SK-N-DZ (cell line): Measurements from ENCODE around the gene PRG2.
"Not testable (repeated sequence)": the region's sequence is repeated elsewhere in the genome, so short reads cannot be mapped to it uniquely, and the experiment has no call there.

Experiments
- DNase-seq: peaks from one replicate; pipeline ENCODE4 v3.0.0-alpha.2; 2015; ENCODE audit warnings: low spot score

The PRG2 gene

DNA sequence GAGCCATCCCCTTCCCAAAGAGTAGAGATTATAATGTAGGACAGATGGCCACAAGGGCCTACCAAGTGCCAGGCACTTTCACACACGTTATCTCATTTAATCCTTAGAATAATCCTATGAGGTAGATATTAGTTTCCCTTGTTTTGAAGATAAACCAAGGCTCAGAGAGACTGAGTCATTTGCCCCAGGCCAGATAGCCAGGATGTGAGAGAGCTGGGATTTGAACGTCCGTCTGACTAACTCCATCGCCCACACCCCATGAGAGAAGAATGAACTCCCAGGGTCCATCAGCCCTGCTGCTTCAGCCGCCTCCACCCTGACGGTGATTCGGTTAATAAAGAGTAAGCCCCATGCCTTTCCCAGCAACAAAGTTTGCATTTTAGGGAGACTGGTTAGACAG lies 20.2 kb downstream of the PRG2 start:
- no peak for DNase-seq

DNA sequence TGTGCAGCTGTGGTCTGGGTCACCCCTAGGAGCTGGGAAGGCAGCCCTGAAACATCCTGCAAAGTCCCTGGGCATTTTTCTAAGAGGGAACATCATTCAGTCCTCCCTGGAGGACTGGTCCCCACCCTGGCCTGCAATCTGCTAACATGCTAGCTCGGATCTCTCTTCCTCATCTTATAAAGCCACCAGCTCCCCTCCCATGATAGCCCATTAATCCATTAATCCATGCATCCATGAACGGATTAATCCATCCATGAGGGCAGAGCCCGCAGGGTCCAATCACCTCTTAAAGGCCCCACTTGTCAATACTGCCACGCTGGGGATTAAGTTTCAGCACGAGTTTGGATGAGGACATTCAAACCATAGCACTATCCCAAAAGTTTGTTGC lies 21.6 kb downstream of the PRG2 start:
- no peak for DNase-seq

DNA sequence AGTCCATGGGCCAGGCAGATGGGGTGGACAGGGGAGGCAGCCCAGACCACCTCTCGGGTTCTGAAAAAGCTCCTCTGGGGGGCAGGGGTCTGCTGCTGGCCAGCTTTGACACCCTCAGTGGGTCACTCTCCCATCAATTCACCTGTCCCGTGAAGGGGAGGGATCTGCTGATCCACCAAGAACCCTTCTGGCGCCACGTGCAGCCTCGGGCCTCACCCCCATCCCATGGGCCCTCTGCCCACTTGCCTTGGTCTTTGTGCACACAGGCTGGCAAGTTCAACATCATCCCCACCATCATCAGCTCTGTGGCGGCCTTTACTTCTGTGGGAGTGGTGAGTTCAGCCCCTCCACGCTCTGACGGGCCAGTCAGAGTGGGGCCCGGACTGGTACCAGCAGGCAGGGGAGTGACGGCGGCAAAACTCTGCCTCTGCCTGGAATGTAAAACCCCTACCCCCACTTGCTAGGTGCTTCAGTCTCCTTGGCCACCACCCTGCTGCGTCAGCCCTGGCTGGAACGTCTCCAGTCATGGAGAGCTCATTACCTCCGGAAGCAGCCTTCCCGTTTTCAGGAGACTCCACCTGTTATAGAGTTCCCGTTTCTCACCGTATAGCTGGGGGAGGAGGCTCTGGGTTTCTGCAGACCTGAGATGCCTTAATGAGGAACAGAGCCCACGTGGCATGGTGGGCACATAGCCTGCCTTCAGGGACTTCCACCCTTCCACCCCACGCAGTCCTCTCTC lies 22.2 kb downstream of the PRG2 start:
- DNase-seq, result no peak

DNA sequence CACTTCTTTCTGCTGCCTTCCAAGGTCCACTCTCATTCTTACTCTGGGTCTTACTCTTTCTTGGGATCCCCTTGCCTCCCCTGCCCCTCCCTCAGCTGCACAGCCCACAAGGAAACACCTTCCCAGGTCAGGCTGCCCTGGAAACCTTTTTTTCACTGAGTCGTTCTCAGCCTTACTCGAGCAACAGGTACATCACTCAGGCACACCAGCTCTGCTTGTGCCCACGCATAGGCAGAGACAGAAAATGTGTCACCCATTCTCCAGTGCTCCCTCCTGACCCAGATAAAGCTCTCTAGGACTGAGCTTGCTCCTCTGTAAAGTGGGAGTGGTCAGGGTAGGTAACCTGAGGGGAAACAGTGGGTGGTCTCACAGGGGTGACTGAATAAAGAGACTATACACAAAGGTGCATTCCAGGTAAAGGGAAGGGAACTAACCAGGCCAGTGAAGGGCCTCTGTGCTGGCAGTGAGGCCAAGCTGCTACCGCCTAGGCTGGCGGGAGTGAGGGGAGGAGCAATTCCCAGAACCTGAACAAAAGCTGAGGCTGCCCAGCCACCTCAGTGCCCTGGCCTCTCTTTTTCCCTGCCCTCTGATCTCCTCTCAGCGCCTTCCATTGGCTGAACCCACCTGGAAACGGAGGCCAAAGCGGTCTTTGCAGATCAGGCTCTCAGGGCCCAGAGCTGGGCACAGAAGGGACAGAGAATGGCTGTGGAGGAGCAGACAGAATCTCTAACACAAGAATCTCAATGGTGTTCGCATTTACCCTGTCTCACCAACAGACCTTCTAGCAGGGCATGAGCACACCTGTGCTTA lies 25.4 kb downstream of the PRG2 start:
- DNase-seq, result no peak

DNA sequence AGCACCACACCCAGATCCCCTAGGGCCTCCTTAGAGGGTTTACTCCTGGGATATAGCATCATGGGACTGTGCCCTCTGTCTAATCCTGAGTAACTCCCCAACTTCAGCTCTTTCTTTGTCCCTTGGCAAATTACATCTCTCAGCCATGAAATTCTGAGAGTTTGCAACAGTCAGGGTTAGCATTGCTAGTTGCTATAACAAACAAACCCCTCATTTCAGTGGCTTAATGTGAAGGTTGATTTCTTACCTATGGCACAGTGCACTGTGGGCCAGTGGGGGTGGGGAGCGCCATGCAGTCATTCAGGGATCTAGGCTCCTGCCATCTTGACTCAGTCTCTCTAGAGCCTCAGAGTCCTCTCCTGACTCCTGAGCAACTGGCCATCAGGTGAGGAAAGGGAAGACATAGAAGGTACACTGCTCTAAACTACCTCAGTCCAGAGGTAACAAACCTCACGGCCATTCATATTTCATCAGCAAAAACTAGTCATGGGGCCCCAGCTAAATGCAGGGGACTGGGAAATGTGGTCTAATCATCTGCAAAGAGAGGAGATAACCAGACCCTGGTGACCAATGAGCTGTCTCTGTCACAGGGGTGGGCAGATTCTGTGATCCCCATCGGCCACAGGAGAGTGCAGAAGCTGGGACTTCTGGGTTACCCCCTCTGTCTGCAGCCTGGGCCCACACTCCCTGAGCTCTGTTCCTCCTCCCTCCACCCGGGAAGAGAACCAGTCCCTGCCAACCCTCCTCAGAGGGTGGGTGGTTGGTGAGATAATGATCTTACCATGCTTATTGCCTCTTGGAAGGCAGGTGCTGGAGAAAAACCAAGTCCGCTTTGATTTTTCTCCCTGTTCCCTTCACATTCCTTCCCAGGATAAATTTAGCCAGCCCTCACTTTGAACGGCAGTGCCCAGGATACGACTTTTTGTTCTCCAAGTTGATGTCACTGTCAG lies 27.0 kb downstream of the PRG2 start:
- DNase-seq, result no peak

DNA sequence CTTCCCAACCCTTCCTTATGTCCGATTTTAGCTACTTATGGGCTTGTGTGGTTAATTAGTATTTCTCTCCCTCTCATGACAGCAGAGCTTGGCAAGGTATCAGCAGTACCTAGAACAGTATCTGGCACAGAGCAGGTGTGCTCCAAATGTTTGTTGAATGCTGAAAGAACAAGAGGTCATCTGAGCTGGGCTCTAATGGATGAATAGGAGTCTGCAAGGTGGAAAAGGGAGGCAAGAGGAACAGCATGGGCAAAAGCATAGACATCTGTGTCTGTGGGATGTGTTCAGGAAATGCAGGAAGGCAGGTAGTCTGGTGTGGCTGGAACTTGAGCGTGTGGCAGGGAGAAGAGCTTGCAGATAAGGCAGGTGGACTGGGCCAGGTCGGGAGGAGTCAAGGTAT lies 28.5 kb downstream of the PRG2 start:
- no peak for DNase-seq

DNA sequence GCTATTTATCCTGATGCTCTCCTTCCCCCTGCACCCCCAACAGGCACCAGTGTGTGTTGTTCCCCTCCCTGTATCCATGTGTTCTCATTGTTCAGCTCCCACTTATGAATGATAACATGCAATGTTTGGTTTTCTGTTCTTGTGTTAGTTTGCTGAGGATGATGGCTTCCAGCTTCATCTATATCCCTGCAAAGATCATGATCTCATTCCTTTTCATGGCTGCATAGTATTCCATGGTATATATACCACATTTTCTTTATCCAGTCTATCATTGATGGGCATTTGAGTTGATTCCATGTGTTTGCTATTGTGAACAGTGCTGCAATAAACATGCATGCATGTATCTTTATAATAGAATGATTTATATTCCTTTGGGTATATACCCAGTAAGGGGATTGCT lies 29.0 kb downstream of the PRG2 start:
- DNase-seq, result not testable (repeated sequence)

DNA sequence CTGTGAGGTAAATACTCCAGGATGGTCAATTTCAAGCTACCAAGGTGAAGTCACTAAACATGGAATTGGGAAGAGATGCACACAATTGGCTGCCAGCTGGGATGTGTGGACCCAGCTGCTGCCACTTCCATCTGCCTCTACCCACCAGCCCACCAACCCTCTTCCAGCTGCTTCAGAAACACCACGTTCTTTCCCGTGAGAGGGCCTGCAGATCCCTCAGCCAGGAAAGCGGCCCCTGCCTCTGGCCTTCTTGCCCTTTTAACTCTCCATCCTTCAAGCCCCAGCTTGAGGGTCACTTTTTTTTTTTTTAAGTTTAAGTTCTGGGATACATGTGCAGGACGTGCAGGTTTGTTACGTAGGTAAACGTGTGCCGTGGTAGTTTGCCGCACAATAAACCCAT lies 29.5 kb downstream of the PRG2 start:
- DNase-seq, result no peak

DNA sequence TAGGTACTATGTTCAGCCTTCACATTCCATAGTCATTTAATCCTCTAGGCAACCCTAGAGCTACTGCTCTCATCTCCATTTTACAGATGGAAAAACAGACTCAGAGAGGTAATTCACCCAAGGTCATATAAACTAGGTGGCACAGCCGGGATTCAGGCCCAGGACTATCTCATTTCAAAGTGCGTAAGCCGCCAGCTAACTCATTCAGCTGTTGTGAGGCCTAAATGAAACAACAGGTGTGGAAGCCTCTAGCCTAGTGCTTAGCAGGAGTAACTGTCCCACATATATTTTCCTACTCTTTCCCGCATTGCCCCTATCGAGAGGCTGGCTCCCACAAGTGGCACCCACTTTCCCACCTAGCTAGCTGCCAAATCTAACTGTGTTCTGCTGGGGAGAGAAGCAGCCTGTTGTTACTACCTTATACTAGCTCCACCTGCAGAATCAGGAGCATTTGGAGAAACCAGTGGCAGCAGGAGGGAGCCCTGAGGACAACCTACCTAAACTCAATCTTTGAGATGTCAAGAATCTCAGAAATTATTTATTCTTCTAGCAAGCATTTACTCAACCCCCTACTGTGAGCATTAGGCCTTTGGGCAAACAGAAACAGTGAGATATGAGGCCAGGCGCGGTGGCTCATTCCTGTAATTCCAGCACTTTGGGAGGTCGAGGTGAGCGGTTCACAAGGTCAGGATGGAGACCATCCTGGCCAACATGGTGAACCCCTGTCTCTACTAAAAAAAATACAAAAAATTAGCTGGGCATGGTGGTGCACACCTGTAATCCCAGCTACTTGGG lies 30.4 kb downstream of the PRG2 start:
- no peak for DNase-seq

DNA sequence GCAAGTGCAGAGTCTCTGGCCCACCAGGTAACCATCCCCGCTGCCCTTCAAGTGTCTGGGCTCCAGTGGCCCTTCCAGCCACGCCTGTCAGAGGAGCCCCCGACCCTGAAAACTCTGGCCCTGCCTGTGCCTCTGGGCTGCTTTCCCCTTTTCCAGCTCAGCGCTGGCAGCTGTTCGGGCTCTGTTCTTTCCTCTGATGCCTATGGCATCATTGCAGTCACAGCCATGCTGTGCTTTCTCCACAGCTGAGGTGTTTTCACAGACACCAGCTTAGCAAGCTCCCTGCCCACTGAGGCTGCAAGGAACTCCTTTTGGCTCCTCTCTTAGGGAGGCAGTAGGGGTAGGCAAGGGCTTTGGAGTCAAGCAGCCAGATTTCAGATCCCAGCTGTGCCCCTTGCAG lies 31.1 kb downstream of the PRG2 start:
- no peak for DNase-seq

DNA sequence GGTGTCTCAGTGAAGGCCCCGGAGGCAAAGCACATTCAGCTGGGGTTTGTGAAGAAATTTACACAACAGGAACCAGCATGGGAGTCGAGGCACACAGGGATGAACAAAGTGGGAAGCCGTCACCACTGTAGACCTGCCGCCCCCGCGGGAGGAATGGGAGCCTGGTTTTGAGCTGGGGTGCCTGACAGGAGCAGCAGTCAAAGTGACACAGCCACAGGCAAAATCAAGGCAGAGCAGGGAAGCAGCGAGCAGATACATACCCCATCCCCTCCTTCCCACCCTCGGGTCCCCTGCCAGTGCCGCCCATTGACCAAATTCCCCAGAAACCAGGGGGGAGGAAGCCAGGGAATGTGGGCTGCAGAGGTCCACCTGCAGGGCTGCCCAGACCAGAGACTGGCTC lies 31.5 kb downstream of the PRG2 start:
- no peak for DNase-seq

DNA sequence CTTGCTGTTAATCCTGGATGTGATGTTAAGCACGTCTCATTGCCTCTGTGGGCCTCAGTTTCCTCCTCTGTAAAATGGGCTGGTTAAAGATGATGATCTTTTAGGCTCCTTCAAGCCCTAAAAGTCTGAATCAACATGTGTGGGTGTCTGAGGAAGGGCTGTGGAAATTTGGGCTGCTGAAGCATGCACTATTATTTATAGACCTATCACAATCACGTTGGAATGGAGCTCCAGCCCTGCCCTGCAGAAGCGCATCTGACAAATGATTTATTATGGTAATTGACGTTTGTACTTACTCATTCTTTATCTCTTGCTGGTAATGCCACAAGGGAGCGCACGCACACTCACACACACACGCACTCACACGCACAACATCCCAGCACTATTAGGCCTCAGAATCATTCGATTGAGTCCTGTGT lies 31.9 kb downstream of the PRG2 start:
- no peak for DNase-seq

DNA sequence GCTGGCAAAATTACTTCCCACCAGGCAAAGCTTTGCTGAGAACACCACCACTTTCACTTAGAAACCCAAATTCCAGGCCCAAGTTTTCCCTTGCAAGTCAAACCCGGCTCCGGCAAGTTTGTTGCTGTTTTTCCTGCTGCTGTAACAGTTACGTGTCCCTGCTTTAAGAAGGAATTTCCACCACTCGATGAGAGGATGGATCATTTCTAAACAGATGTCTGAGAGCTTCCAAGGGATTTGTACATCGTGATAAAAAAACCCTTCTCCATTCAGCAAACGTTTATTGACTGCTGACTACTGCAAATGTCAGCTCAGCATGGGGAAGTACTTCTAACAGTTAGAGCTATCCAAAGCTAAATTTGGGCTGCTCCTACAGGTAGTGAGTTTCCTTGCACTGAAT lies 32.6 kb downstream of the PRG2 start:
- no peak for DNase-seq

DNA sequence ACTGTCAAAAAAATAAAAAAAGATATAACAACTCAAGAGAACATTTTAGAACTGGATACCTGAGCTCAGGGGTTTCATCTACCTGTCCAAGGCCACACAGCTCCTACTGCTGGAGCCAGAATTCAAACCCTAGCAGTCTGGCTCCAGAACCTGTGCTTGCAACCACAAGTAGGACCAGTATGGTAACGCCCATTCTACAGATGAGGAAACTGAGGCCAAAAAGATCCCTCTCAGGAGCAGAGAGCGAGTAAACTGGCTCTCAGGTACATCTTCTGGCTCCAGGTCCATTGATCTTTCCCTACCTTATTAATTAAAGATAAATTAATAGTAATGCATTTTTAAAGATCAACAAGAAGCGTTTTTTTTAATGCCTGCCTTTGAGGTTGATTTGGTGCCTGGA lies 33.1 kb downstream of the PRG2 start:
- no peak for DNase-seq

DNA sequence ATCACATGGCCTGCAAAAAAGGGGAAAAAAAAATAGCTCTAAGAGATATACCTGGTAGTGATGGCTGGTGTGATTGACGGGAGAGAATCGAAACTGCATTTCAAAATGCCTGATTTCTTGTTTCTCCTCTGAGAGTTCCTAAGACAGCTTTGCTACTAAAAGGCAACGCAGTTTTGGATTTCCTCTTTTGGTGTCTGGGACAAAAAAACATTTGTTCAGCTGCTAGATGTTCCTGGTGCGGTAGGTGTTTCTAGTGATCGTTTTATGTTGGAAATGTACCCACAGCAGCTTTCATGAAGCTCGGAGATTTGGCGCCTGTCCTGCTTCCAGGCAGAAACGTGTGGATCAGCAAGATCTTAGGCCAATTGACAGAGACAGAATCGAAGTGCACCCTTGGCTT lies 34.2 kb downstream of the PRG2 start:
- no peak for DNase-seq

DNA sequence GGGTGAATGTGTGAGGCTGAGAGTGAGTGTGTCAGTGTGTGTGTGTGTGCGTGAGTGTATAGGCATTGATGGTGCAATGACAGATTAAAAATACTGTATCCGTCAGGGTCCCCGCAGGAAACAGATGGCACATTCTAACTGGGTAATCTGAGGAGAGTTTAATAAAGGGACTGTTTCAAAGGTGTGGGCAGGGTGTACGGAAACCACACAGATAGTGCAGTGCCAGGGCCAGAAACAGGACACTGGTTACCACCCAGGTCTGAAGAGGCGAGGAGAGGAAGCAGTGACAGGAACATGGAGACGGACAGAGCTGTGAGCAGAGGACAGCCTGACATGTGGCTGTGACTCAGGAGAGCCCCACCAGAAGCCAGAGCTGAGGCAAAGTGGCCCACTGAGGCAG lies 35.8 kb downstream of the PRG2 start:
- DNase-seq, result no peak

DNA sequence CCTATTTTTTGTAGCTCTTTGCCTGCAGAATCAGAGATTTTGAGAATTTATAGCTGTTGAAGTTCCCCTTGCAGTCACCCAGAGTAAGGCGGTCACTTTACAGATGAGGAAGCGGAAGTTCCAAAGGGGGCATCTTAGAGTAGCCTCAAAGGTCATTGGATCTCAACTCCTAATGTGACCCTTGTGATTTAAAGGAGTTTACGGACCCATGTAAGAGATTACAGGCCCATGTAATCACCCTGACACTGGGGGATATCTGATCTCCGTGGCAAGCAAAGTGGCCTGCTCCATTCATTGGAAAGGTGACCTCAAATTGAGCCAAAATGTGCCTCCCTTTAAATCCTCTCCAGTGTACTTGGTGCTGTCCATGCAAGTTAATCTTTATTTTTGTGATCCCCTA lies 36.6 kb downstream of the PRG2 start:
- no peak for DNase-seq

DNA sequence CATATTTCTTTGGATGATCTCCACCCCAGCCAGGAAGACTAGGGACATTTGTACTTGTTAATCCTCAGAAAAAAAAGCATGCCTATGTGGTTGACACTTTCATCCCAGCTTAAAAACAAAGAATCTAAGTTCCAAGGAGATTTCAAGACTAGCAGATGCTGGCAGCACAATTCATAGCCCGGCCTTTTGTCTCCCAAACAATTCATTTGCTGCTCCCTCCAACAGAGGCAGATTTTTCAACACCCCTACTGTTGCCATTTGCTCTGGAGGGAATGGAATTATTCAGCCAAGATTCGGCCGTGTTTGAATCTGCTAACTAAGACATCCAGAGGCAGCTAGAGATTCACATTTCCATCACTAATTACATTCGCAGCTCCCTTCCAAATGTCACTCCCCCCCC lies 37.0 kb downstream of the PRG2 start:
- no peak for DNase-seq

DNA sequence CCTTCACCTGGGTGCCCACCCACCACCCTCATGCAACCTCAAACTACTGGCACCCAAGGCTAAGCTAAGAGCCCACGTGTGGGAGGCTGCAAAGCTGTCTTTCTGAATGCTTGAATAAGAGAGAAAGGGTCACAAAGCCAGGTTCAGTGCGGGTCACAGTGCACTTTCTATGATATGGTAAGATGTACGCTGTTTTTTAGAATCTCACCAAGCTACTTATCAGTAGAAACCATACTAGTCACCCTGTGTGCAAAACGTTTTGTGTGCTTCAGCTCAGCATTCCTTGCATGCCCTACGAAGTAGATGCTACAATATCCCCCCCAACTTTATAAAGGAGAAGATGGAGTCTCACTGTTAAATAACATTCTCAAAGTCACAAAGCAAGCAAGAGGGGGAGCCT lies 37.4 kb downstream of the PRG2 start:
- DNase-seq, result no peak

DNA sequence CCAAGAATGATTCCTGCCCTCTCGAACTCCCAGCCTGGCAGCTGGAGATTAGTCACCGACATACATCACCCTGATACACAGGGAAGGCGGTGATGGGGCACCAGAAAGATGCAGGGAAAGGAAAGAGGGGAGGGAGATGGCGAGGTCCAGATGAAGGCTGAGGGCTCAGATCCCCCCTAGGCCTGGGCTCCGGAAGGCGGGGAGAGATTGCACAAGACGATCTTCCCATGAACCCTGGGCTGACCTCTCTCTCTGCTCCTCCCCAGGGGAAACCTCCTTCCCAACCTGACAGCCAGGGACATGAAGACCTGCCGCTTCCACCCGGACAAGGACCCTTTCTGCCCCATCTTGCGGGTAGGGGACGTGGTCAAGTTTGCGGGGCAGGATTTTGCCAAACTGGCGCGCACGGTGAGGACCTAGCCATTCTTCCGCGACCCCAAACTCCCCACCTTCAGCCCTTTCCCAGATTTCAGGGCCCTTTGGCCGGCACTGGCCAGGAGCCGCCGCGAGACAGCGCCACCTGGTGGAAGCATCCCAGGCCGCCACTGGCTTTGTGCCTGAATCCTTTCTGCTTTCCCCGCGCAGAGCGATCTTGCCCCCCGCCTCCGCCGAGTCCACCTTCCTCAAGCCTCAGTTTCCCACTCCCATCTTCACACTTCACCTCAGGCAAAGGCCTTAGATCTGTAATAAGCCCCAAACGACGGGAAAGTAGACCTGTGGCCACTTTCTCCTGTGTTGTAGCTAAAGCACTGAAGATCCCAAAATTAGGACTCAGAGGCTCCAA lies 40.8 kb downstream of the PRG2 start:
- no peak for DNase-seq
